Adrenal gland (tissue), 12 donors: ENCODE measurements around the gene DMD. TPM values are rescaled to one million over a fixed set of nuclear protein-coding genes. Genes with fewer than 3 reads are reported as not detected.

Experiments used
- DNase-seq, 7 donors: peaks; one replicate each; pipeline ENCODE4 v3.0.0-alpha.2; 2019 to 2020
- H3K27ac ChIP-seq, 5 donors: fragments of 200-600 bp; sonication (generic) in 4 of 5; 1 replicate in 3 of 5; 2 replicates in 2 of 5; pipeline versions ENCODE4 v1.5.1 to v1.8.0; 2016 to 2020; ENCODE audit warnings: mild to moderate bottlenecking in 1 of 5
- H3K27me3 ChIP-seq: fragments of 200-600 bp; 2 replicates; pipeline ENCODE4 v1.8.0; 2021
- H3K36me3 ChIP-seq, 2 donors: fragments of 200-600 bp; replicated peaks in 1 of 2; 1 replicate in 1 of 2; 2 replicates in 1 of 2; pipeline versions ENCODE4 v1.5.1 to v1.8.0; 2018 to 2022
- H3K4me1 ChIP-seq, 2 donors: fragments of 200-600 bp; replicated peaks in 1 of 2; 1 replicate in 1 of 2; 2 replicates in 1 of 2; pipeline versions ENCODE4 v1.5.1 to v1.8.0; 2018 to 2021
- H3K4me3 ChIP-seq, 4 donors: fragments of 200-600 bp; sonication (generic) in 3 of 4; one replicate each; pipeline ENCODE4 v1.5.1; 2016 to 2018
- H3K9me3 ChIP-seq, 3 donors: fragments of 200-600 bp; sonication (generic) in 1 of 3; replicated peaks in 1 of 3; 1 replicate in 2 of 3; 2 replicates in 1 of 3; pipeline versions ENCODE4 v1.5.1 to v1.8.0; 2016 to 2021
- CTCF ChIP-seq, 6 experiments: fragments of 450-650 bp in 4 of 6; fragments of 200-600 bp in 2 of 6; sonication (generic) in 1 of 6; IDR thresholded peaks; 1 replicate in 5 of 6; 2 replicates in 1 of 6; pipeline versions ENCODE4 v1.5.1 to v1.8.0; 2016 to 2021; ENCODE audit warnings: antibody characterized with exemption in 6 of 6, mild to moderate bottlenecking in 2 of 6, moderate library complexity in 1 of 6
- POLR2A ChIP-seq, 2 donors: fragments of 450-650 bp; IDR thresholded peaks; one replicate each; pipeline ENCODE4 v1.6.1; 2017; ENCODE audit warnings: antibody characterized with exemption in 2 of 2, mild to moderate bottlenecking in 2 of 2, moderate library complexity in 1 of 2
- WGBS, 4 donors: extraction: QIAGEN DNeasy Blood & Tissue Kit in 2 of 4; methylation state at CpG; one replicate each; pipeline versions ENCODE4 v1.1.5 to v1.1.7; 2013 to 2017; 5-methylcytosine and 5-hydroxymethylcytosine counted together
- intact Hi-C, 2 donors: fragments of 100-400 bp; cut with DNase I; formaldehyde crosslinking; loops; one replicate each; pipeline versions ENCODE4 v1.14.1 to v1.15.0; 2022 to 2023
- polyA plus RNA-seq, 3 donors: library from polyadenylated mRNA; stranded (reverse); fragments of 200-250 nt in 2 of 3; fragments of 350-450 nt in 1 of 3; fragmentation: Illumina TruSeq in 1 of 3; extraction: RNeasy Lipid Tissue Mini Kit (QIAGEN cat#74804) in 1 of 3; gene quantifications; one replicate each; pipeline ENCODE4 v1.2.3, GENCODE V29; 2013 to 2014
- total RNA-seq, 9 donors: library from RNA; depleted of rRNA in 4 of 9; stranded (reverse); fragments of >200 nt in 4 of 9; fragments of 120-200 nt in 1 of 9; fragmentation: NEBNext Ultra II Directional in 1 of 9; extraction: Animal tissue kit (Norgen Biotek cat#: 25700) in 1 of 9; gene quantifications; one replicate each; pipeline versions ENCODE4 v1.1.0 to v1.2.4, GENCODE V29; 2013 to 2023
- donor health status: healthy with polysubstance abuse.
- donor health status: Bipolar disorder and iron deficiency.
- donor health status: DM: yes; HTN: yes; CAD: no.
- donor health status: DM: no; HTN: no; CAD: no.
- donor health status: DM: no; HTN: no; CAD: no.
- donor health status: DM: yes; HTN: yes; CAD: no.

The DMD gene
- total and polyA plus RNA-seq, 12 donors: 14.6 to 89.7 (median 36.2) TPM

DNA sequence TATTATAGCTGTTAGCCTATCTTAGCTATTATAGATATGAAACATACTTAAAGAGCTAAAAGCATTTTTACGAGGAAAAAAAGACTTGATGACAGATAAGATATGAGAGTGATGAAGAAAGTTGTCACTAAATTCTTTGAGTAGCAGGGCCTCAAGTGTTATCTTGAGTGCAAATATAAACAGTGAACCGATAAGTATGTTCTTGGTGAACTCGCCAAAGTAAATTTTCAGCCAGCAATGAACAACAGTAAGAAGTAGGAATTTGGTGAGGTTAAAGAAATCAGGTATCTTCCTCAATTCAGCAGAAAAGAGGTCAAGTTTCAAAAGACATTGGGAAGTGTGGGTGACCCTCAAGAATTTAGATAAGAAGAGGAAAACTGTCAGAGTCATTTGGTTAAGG is 1667.7 kb downstream of the DMD start:
- Histone ChIP-seq H3K4me3 (no peak overlapping the region), H3K9me3 (no peaks in the 10 kb centered on the region), H3K36me3 (no peaks in the 10 kb centered on the region), H3K4me1 (no peaks in the 10 kb centered on the region), H3K27ac (no peak overlapping the region), H3K27me3 (peaks cover 3% of the 10 kb centered on the region)
- intact Hi-C loops: no loop called here
- WGBS, 4 donors: 68 to 80% (median 74%) methylated on average over 3 of the region's 3 CpGs
- DNase-seq: no peak
- TF ChIP-seq POLR2A (IDR thresholded peaks at IDR 0.05) (no peak), CTCF (IDR thresholded peaks at IDR 0.05) (no peak)

DNA sequence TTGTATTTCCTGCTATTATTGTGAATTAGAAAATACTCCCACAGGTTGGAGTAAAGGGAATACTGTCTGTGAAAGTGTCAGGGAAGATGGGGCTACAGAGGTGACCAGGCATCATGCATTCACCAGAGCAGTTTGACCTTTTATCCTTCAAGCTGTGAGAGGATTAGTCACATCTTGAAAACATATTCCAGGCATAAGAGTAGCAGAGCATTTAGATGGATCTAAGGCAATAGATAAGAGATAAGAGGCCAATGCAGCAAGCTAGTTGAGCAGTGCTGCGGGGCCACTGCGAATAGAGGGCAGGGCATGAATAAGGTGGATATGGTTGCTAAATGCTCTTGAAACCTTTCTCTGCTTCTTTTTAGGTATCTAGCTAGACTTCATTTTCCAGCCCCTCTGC is 1668.8 kb downstream of the DMD start:
- TF ChIP-seq CTCF (IDR thresholded peaks at IDR 0.05) (no peak), POLR2A (IDR thresholded peaks at IDR 0.05) (no peak)
- WGBS, 4 donors: 86 to 100% (median 95%) methylated on average over 2 of the region's 2 CpGs

DNA sequence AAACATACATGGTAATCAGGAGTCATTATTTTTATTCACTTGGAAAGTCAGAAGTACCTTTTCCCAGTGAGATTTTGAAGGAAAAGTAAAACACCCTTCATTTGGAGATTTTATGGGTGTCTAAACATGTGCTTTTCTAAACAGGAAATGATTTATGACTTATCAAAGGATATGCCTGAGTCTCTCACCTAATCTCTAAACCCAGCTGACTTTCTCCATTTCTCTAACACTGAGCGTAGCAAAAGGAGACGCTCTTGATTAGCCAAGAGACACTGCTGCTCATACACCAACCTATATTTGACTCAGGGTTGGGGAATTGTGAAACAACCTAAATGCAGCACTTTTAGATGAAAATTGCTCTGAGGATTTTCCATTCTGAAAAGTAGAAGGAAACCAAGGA is 1671.0 kb downstream of the DMD start:
- no peak overlapping the region for H3K27ac ChIP-seq
- TF ChIP-seq CTCF (IDR thresholded peaks at IDR 0.05): no peak
- TF ChIP-seq POLR2A (IDR thresholded peaks at IDR 0.05): no peak
- H3K4me1 ChIP-seq: no peaks in the 10 kb centered on the region
- intact Hi-C loops: no loop called here
- no peaks in the 10 kb centered on the region for H3K36me3 ChIP-seq
- no peaks in the 10 kb centered on the region for H3K9me3 ChIP-seq
- no peak overlapping the region for H3K4me3 ChIP-seq
- peaks cover 3% of the 10 kb centered on the region for H3K27me3 ChIP-seq
- 74 to 87% (median 86%) methylated on average over 2 of the region's 2 CpGs for WGBS, 4 donors
- no peak for DNase-seq

More for the DNA sequence above, 1668.8 kb downstream of the DMD start:
- Histone ChIP-seq H3K4me3 (no peak overlapping the region), H3K4me1 (no peaks in the 10 kb centered on the region), H3K27me3 (peaks cover 3% of the 10 kb centered on the region), H3K9me3 (no peaks in the 10 kb centered on the region), H3K27ac (no peak overlapping the region), H3K36me3 (no peaks in the 10 kb centered on the region)
- no peak for DNase-seq
- intact Hi-C loops: no loop called here

DNA sequence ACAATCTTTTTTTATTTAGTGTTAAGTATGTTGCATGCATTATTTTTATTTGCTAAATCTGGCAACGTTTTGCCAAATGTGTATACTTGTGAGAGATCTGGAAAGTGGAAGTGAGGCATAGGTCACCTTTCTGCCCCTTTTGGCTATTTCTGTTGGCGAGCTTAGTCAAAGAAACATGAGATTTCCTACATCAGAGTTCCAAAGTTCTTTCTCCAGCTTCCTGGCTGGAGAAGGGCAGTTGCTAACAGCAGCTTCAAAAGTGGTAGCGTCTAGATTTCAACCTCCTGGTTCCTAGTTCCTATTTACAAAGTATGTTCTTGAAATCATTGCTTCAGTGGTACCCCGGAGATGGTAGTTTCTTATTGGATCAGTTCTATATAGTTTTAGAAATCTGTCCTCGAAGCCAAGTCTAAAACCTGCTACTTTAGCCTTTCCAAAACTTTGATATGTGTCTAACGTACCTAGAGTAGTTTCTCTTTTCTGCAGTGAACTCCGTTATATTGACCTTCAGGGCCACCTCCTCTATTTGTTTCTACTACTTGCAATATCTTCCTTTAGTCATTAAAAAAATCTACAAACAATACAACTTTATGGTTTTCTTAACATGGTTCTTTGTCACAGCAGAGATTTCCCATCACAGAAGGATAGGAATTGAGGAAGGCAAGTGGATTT is 1683.8 kb downstream of the DMD start:
- no peak for DNase-seq
- WGBS, 4 donors: 64 to 80% (median 71%) methylated on average over 7 of the region's 7 CpGs
- H3K9me3 ChIP-seq: no peaks in the 10 kb centered on the region
- H3K4me1 ChIP-seq: no peaks in the 10 kb centered on the region
- intact Hi-C loops: no loop called here
- no peak overlapping the region for H3K4me3 ChIP-seq
- no peak overlapping the region for H3K27ac ChIP-seq
- TF ChIP-seq POLR2A (IDR thresholded peaks at IDR 0.05) (no peak), CTCF (IDR thresholded peaks at IDR 0.05) (no peak)
- H3K27me3 ChIP-seq: no peaks in the 10 kb centered on the region
- no peaks in the 10 kb centered on the region for H3K36me3 ChIP-seq
